Dedifferentiated amniotic fluid mesenchymal stem cell (primary cell): ENCODE data around the gene LNPEP.

ENCODE experiments used
- DNase-seq: peaks from one replicate; pipeline ENCODE4 v3.0.0-alpha.2; 2016; ENCODE audit errors: extremely low spot score

The LNPEP gene

DNA sequence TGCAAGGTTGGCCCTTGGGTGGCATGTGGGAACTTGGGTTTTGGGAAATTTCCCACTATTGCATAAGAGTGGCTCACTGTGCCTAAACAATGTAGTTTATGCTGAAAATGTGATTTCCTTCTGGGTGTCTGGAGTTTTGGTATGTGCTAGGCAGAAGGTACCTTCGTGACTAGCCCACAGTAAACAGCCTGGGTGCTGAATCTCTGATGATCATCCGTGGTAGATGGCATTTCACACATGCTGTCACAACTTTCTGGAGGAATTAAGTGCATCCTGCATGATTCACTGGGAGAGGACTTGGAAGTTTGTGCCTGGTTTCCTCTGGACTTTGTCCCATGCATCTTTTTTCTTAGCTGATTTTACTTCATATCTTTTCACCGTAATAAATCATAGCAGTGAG lies 64.5 kb downstream of the LNPEP start:
- DNase-seq: no peak

- DNase-seq: no peak
Observed at GRCh38 chr5:97002983-97003382, 67.1 kb downstream of the LNPEP start.

- DNase-seq: peak; percentile 58
Observed at GRCh38 chr5:97004423-97005060, 68.7 kb downstream of the LNPEP start.

GRCh38 chr5:97006454-97007060 lies 70.7 kb downstream of the LNPEP start:
- DNase-seq: no peak

DNA sequence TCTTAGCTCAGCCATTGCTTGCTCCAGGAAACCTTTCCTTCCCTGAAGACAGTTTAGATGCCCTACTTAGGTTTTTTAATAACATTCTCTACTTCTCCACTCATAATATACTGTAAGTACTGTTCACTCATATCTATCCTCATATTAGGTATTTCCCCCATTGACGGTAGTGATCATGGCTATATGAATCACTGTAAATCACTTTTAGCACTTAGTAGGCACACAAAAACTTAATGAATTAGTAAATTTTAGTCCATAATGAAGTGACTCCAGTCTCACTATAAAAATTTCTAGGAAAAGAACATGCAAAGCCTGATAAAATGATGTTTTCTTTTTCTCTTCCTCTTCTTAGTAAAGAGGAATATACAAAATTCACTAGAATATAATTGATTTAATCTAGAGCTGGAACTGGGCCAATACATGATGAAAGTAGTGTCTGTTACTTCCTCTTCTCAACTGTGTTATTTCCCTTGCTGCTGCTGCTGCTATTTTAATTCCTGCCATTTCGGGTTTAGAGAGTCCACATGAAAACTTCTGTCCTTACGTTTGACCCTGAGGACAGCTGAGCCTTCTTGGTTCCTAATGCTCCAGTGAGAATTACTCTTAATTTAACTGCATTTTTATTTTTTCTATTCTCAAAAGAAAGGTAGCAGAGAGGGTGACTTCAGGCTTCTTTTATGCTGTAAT lies 73.5 kb downstream of the LNPEP start:
- no peak for DNase-seq

DNA sequence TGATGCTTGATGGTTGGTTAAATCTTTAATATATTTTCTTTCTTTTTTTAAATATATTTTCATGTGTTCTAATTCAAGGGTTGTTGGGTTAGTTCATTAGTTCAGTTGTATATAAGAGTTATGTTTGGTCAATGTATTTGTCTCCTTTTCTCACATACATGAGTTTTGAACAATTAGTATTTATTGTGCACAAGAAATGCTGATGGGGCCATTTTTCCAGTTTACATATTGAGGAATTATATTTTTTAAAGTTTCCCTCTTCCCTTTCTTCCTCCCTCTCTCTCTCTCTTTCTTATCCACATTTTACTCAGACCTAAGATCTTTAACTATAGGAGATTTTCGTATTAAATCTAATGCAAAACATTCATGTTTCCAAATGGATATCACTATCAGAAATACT lies 74.0 kb downstream of the LNPEP start:
- DNase-seq: no peak

DNA sequence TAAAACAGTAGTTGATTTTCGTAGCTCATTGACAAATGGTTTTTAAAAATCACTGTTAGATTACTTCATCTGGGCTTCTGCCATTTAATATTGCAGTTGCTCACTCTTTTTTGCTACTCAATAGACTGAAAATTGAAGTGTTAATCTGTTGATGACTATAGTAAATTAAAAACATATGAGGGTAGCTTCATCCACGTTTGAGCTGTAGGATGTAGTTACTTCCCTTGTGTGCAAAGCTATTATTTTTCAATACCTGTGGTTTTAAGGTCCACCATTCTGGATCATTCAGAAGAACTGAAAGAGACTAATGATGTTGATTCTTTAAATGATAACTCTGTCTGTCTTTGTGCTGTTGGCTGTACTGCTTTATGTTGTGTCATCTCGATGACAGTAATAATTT lies 74.7 kb downstream of the LNPEP start:
- DNase-seq: no peak

- DNase-seq: no peak
Observed at GRCh38 chr5:97011567-97011966, 75.7 kb downstream of the LNPEP start.

GRCh38 chr5:97019435-97020117 lies 83.7 kb downstream of the LNPEP start:
- DNase-seq: peak; percentile 37

GRCh38 chr5:97021416-97021815 lies 85.5 kb downstream of the LNPEP start:
- no peak for DNase-seq

DNA sequence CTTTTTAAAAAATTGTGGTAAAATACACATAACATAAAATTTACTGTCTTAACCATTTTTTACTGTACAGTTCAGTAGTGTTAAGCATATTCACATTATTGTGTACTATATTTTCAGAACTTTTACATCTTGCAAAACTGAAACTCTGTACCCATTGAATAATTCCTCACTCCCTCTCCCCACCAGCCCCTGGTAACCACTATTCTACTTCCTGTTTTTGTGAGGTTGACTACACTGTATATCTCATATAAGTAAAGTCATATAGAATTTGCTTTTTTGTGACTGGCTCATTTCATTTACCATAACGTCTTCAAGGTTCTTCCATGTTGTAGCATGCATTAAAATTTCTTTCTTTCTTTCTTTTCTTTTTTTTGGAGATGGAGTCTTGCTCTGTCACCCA lies 87.0 kb downstream of the LNPEP start:
- DNase-seq: no peak

DNA sequence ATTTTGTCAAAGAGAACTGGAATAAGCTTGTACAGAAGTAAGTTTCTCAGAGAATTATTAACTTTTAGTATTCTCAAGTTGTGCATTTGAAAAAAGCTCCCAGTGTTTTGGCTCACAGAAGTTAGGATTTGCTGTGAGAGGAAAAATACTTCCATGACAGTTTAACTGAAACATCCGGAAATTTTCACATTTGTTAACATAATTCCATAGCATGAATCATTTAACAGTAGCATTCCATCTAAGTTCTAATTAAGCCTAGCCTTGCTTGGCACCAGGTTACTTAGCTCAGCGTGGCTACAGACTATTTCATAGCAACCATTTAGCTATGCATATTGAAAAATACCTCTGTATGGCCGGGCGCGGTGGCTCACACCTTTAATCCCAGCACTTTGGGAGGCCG lies 90.8 kb downstream of the LNPEP start:
- DNase-seq: no peak

GRCh38 chr5:97037819-97038218 lies 101.9 kb downstream of the LNPEP start:
- no peak for DNase-seq

- DNase-seq: no peak
Observed at GRCh38 chr5:97041239-97041638, 105.4 kb downstream of the LNPEP start.

DNA sequence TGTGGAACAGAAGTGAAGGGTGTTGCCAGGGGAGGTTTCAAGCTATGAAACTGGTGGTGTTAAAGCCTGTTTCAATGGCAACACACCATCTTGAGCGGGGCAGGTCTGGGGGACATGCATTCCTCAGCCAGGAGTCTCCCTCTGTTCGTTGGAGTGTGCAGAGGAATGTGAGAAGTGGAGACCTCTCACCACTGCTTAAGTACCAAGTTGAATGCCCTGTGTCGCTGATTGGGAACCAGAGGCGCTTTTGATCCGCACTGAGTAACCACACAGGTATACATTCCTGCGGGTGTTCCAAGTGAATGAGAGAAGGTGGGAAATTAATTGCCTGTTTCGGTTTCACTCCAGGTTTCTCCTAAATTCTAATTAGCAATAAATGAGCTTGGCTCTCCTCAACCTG lies 107.1 kb downstream of the LNPEP start:
- DNase-seq: no peak

DNA sequence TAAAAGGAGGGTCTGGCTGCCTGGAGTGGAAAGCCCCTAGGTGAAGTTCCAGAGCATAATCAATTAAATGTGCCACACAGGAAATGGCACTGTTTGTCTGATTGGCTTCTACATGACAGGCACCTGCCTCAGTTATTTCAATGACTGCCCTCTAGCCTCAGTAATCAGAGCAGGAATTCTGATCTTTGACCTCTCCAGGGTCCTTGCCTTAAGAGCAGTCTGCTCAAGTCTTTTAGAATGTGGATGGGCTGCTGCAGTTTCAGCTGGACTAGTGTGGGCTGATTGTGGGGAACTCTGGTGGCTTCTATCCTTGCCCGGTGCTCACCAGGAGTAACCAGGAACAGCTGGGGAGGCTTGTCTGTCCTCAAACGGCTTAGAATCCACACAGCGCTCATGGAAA lies 107.6 kb downstream of the LNPEP start:
- no peak for DNase-seq

- DNase-seq: no peak
Observed at GRCh38 chr5:97044052-97044451, 108.2 kb downstream of the LNPEP start.

GRCh38 chr5:97046270-97046982 lies 110.5 kb downstream of the LNPEP start:
- no peak for DNase-seq

DNA sequence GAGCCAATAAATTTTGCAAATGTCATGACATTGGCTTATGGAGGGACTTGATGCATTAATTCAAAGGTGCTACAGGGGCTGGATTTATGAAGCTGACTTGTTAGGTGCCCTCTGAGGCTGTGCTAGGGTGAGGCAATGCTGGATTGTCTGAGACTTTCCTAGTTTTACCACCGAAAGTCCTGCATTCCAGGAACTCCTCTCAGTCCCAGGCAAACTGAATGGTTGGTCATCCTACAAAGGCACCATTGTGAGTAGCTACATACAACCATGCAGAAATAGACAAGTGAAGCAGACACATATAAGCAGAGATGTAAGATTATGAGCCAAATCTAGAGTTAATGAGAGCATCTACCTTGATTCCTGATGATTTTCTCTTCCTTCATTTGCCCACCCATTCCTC lies 111.2 kb downstream of the LNPEP start:
- DNase-seq: no peak

- no peak for DNase-seq
Observed at GRCh38 chr5:97049175-97049574, 113.3 kb downstream of the LNPEP start.

GRCh38 chr5:97056263-97056662 lies 120.4 kb downstream of the LNPEP start:
- no peak for DNase-seq

DNA sequence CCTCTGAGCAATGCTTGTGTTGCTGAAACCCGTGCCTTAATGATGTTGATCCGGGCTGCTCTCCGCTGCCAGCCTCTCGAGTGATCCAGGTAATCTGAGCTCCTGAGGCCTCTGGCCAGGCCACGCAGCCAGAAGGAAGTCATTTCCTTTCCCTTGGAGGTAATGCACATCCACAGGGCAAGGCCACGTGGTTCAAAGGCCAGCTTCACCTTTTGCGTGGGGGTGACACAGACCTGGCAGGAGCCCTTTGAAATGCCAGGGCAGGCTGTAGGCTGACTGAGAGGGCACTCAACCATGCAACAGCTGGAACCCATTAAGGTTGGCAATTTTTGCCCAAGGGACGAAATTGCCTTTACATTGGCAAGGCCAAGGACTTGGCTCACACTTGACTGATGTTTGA lies 126.2 kb downstream of the LNPEP start:
- DNase-seq: no peak
